Measurements from ENCODE around the gene TCOF1. TPM values are rescaled to one million over a fixed set of nuclear protein-coding genes. Genes with fewer than 3 reads are reported as not detected.

Gene TCOF1
- total RNA-seq, 2 experiments from 2014 or later = 61.3 to 108 TPM

DNA sequence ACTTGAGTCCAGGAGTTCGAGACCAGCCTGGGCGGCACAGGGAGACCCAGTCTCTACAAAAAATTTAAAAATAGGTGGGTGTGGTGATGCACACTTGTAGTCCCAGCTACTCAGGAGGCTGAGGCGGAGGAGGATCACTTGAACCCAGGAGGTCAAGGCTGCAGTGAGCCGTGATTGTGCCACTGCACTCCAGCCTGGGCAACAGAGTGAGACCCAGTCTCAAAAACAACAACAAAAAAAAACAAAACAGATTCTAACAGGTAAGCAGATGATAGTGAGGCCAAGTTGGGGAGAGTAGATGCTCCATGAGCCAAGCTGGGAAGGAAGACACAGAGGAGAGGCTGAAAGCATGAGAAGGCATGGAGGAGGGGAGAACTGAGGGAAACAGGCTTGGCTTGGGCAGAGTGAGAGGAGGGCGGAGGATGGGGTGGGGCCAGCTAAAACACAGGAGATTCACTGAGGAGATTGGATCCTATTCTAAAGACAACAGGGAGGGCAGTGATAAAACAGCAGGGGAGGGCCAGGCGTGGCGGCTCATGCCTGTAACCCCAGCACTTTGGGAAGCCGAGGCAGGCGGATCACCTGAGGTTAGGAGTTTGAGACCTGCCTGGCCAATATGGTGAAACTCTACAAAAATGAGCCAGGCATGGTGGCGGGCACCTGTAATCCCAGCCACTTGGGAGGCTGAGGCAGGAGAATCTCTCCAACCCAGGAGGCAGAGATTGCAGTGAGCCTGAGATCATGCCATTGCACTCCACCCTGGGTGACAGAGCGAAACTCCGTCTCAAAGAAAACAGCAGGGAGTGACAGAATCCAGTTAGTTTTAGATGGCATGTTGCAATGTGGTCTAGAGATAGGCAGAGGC, 83.7 kb downstream of the TCOF1 start:
- Histone ChIP-seq H3K36me3 (ENCODE audit: insufficient read depth, low read length) (peaks cover 41% of the 10 kb centered on the region), H3K9me2 (ENCODE audit: insufficient read depth, low read length) (no peaks in the 10 kb centered on the region), H3K4me1 (ENCODE audit: insufficient read depth, low read length, poor library complexity, severe bottlenecking) (peaks cover 5% of the 10 kb centered on the region), H3K4me3 (ENCODE audit: low read depth, low read length, poor library complexity, severe bottlenecking) (no peak overlapping the region), H3K9me3 (ENCODE audit: low read length) (no peaks in the 10 kb centered on the region), H3K79me2 (ENCODE audit: insufficient read depth, low read depth, low read length) (peaks cover 1% of the 10 kb centered on the region; the same call in 1 of the 2 replicates), H3K27ac (ENCODE audit: low read depth, low read length, poor library complexity, severe bottlenecking) (no peak overlapping the region), H2AFZ (ENCODE audit: low read length) (no peak overlapping the region), H3K4me2 (ENCODE audit: low read length) (no peak overlapping the region), H4K20me1 (ENCODE audit: insufficient read depth, low read length) (peaks cover 1% of the 10 kb centered on the region; the same call in 1 of the 2 replicates)
- intact Hi-C loops (cut with micrococcal nuclease; ENCODE audit: unreplicated experiment) = no loop called here
- no peak for DNase-seq (ENCODE audit: low spot score)
- BruUV-seq (replicated peaks) = no TSS peak
- ChIA-PET POLR2A (no interaction called here), CTCF (ENCODE audit: unreplicated experiment) (no interaction called here)
- TF ChIP-seq EZH2phosphoT487 (IDR thresholded peaks at IDR 0.05; ENCODE audit: borderline replicate concordance, low read depth, low read length) = no peak
- no peak for TF ChIP-seq CTCF (conservative IDR thresholded peaks at IDR 0.05; ENCODE audit: low read length)

GRCh38 chr5:150441813-150442698, 84.6 kb downstream of the TCOF1 start:
- no peaks in the 10 kb centered on the region for H3K9me3 ChIP-seq (ENCODE audit: low read length)
- intact Hi-C loops (cut with micrococcal nuclease; ENCODE audit: unreplicated experiment) = no loop called here
- no peak overlapping the region for H3K27ac ChIP-seq (ENCODE audit: low read depth, low read length, poor library complexity, severe bottlenecking)
- no peak for TF ChIP-seq CTCF (conservative IDR thresholded peaks at IDR 0.05; ENCODE audit: low read length)
- TF ChIP-seq EZH2phosphoT487 (IDR thresholded peaks at IDR 0.05; ENCODE audit: borderline replicate concordance, low read depth, low read length) = no peak
- no peaks in the 10 kb centered on the region for H3K9me2 ChIP-seq (ENCODE audit: insufficient read depth, low read length)
- H2AFZ ChIP-seq (ENCODE audit: low read length) = no peak overlapping the region
- ChIA-PET CTCF (ENCODE audit: unreplicated experiment) (no interaction called here), POLR2A (interaction anchor here (0.6 to 0.7 kb wide), 2 partner anchors 97 to 131 kb away, joined by 3 read pairs; no protein-coding TSS in a partner anchor)
- peaks cover 49% of the 10 kb centered on the region for H3K36me3 ChIP-seq (ENCODE audit: insufficient read depth, low read length)
- BruUV-seq (replicated peaks) = no TSS peak
- peaks cover 10% of the 10 kb centered on the region for H3K79me2 ChIP-seq (ENCODE audit: insufficient read depth, low read depth, low read length)
- DNase-seq (ENCODE audit: low spot score) = no peak
- no peak overlapping the region for H3K4me2 ChIP-seq (ENCODE audit: low read length)
- H3K4me1 ChIP-seq (ENCODE audit: insufficient read depth, low read length, poor library complexity, severe bottlenecking) = peaks cover 8% of the 10 kb centered on the region
- H3K4me3 ChIP-seq (ENCODE audit: low read depth, low read length, poor library complexity, severe bottlenecking) = no peak overlapping the region
- peaks cover 10% of the 10 kb centered on the region for H4K20me1 ChIP-seq (ENCODE audit: insufficient read depth, low read length)
